Stimulated activated CD4-positive, alpha-beta T cell treated with anti-CD3 and anti-CD28 coated beads, Interleukin-2, amount 100 ng/mL, for 48 hours (primary cell): ENCODE data around the gene LENEP.

Experiments used
- DNase-seq, 2 donors: peaks; one replicate each; pipeline ENCODE4 v3.0.0-alpha.2; 2020

The LENEP gene

GRCh38 chr1:154961207-154962155, 31.9 kb upstream of the LENEP start, which contains the start of gene PYGO2:
Gene PYGO2 (minus strand): TSS chr1:154961782. CDS start chr1:154961576, 206 bp downstream.
- DNase-seq = peak; percentile 75 to 76

GRCh38 chr1:154962156-154962749, 31.1 kb upstream of the LENEP start:
- DNase-seq = no peak

GRCh38 chr1:154962795-154963330, 30.5 kb upstream of the LENEP start:
- DNase-seq = no peak

GRCh38 chr1:154963643-154964042, 29.7 kb upstream of the LENEP start:
- no peak for DNase-seq

- no peak for DNase-seq
These were observed 29.0 kb upstream of the LENEP start for GRCh38 chr1:154964359-154964758.

GRCh38 chr1:154966111-154966510, 27.3 kb upstream of the LENEP start:
- DNase-seq = no peak

GRCh38 chr1:154967331-154967950, 25.9 kb upstream of the LENEP start:
- DNase-seq = no peak

- no peak for DNase-seq
These were observed 24.7 kb upstream of the LENEP start for GRCh38 chr1:154968731-154969130.

- no peak for DNase-seq
These were observed 24.1 kb upstream of the LENEP start for GRCh38 chr1:154969246-154969645.

- no peak for DNase-seq
These were observed 23.4 kb upstream of the LENEP start for GRCh38 chr1:154969860-154970452.

GRCh38 chr1:154970631-154971340, 22.6 kb upstream of the LENEP start, which contains the start of gene SHC1:
Gene SHC1 (minus strand): TSS chr1:154970747. CDS start chr1:154970526, 221 bp downstream.
- DNase-seq = peak in 1 of 2 donors; percentile 37

- DNase-seq = no peak
These were observed 21.9 kb upstream of the LENEP start for GRCh38 chr1:154971341-154971998.

GRCh38 chr1:154972213-154972516, 21.2 kb upstream of the LENEP start:
- no peak for DNase-seq

GRCh38 chr1:154972517-154973343, 20.7 kb upstream of the LENEP start:
- no peak for DNase-seq

- DNase-seq = peak; percentile 93 to 94
These were observed 19.9 kb upstream of the LENEP start for GRCh38 chr1:154973344-154974101.

GRCh38 chr1:154974102-154974807, 19.1 kb upstream of the LENEP start, which contains the start of gene CKS1B:
Gene CKS1B (plus strand): TSS chr1:154974681. CDS start chr1:154974746, 65 bp downstream.
- peak; percentile 89 to 91 for DNase-seq

- peak; percentile 90 for DNase-seq
These were observed 18.5 kb upstream of the LENEP start for GRCh38 chr1:154974808-154975408.

- DNase-seq = peak in 1 of 2 donors; percentile 48
These were observed 17.9 kb upstream of the LENEP start for GRCh38 chr1:154975409-154976059.
